Spleen (tissue), 7 donors: ENCODE measurements around the gene C12orf43.

ENCODE experiments used
- CTCF ChIP-seq, 11 experiments: fragments of 200-600 bp in 7 of 11; fragments of 450-650 bp in 4 of 11; sonication (generic) in 4 of 11; IDR thresholded peaks in 8 of 11; conservative IDR thresholded peaks in 3 of 11; 1 replicate in 7 of 11; 2 replicates in 4 of 11; pipeline versions ENCODE4 v1.4.0 to v1.8.0; 2016 to 2021; ENCODE audit warnings: antibody characterized with exemption in 11 of 11, inconsistent platforms in 4 of 11, mild to moderate bottlenecking in 1 of 11
- POLR2A ChIP-seq, 3 donors: fragments of 450-650 bp; IDR thresholded peaks; one replicate each; pipeline ENCODE4 v1.5.1; 2017; ENCODE audit warnings: antibody characterized with exemption in 3 of 3, mild to moderate bottlenecking in 1 of 3
- POLR2AphosphoS5 ChIP-seq, 3 donors: sonication (generic); formaldehyde crosslinking; IDR thresholded peaks; one replicate each; pipeline ENCODE4 v1.5.1; 2017; ENCODE audit warnings: antibody characterized with exemption in 3 of 3
- donor health status: DM: no; HTN: no; CAD: no; lungs with moderate emphysema.
- donor health status: DM: no; HTN: no; CAD: no.
- donor health status: DM: no; HTN: no; CAD: no.

DNA sequence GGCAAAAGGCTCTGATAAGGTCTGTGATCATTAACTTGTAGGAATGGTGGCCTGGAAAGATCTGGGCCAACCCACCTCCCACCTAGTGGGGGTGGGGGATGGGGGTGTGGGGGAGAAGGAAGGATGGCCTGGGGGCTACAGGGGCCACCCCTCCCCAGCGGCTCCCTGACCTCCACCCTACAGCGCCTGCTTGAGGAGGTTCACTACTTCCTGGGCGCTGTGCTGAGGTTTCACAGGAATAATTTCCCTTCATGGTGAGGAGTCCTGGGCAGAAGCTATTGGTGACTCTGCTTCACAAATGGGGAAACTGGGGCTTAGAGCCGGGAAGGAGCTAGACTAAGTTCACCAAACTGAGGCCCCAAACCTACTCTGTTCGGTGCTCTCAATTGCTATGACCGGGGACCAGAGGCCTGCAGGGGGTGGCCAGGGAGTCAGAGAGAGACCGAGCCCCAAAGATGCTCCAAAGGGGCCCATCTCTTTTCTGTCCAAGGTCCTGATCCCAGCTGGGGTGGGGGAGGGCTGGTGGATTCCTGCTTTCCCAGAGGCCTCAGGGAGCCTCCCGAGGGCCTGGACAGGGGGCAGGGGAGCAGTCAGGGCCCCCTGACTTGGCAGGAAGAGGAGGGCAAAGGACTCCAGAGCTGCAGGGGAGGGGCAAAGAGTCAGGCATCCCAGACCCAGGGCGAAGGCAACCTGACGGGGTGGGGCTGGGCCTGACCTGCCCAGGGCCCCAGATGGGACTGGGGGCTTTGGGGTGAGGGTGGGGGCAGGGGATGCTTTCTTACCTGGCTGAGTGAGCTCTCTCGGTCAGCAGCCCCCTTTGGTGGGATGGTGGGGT lies 36.2 kb downstream of the C12orf43 start:
- no peak for TF ChIP-seq CTCF (IDR thresholded peaks at IDR 0.05 in 8 of 11, conservative IDR thresholded peaks at IDR 0.05 in 3 of 11)
- no peak for TF ChIP-seq POLR2A (IDR thresholded peaks at IDR 0.05)
- TF ChIP-seq POLR2AphosphoS5 (IDR thresholded peaks at IDR 0.05): no peak
